GM20000 (cell line): ENCODE results near the gene RAB40A.

ENCODE experiments used
- DNase-seq: peaks from one replicate; pipeline ENCODE4 v3.0.0; 2012; ENCODE audit warnings: low spot score
- CTCF ChIP-seq: IDR thresholded peaks from 2 replicates; pipeline ENCODE4 v1.5.1; 2012; ENCODE audit warnings: mild to moderate bottlenecking, control low read depth; ENCODE audit errors: extremely low read depth, missing control alignments

The RAB40A gene

GRCh38 chrX:103536732-103537131 is 17.4 kb upstream of the RAB40A start:
- DNase-seq: no peak
- no peak for TF ChIP-seq CTCF

- TF ChIP-seq CTCF: no peak
- DNase-seq: no peak
Measured at GRCh38 chrX:103536071-103536470, 16.8 kb upstream of the RAB40A start.

- no peak for TF ChIP-seq CTCF
- no peak for DNase-seq
Measured at GRCh38 chrX:103535206-103535605, 15.9 kb upstream of the RAB40A start.

- peak; percentile 13 for DNase-seq
Measured at GRCh38 chrX:103533511-103534216, 14.4 kb upstream of the RAB40A start.

GRCh38 chrX:103531002-103531401 is 11.7 kb upstream of the RAB40A start:
- TF ChIP-seq CTCF: no peak
- DNase-seq: no peak

More at GRCh38 chrX:103533511-103534216, 14.4 kb upstream of the RAB40A start:
- TF ChIP-seq CTCF: peak; percentile 59

GRCh38 chrX:103530545-103530944 is 11.3 kb upstream of the RAB40A start:
- TF ChIP-seq CTCF: no peak
- DNase-seq: no peak

GRCh38 chrX:103529550-103529949 is 10.3 kb upstream of the RAB40A start:
- no peak for TF ChIP-seq CTCF
- no peak for DNase-seq
